ENCODE results near the gene MRPL52.
A peak's percentile ranks its signal among the peaks of the same experiment; 100 is the strongest.

Gene MRPL52

DNA sequence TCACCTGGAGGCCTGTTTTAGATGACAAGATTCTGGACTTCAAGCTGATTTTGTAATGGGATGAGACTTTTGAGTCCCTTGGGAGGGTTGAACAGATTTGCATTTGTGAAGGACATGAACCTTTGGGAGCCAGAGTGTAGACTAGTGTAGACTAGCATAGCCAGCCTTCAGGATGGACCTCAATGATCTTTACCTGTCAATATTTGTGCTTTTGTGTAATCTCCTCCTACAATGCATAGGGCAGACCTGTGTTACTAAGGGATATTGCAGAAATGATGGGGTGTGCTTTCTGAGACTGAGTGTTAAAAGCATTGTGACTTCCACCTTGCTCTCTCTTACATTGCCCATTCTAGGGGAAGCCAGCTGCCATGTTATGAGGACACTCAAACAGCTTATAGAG, 32.0 kb downstream of the MRPL52 start:
- Histone ChIP-seq H3K36me3 (no peaks in the 10 kb centered on the region), H3K9me3 (no peaks in the 10 kb centered on the region), H3K4me1 (ENCODE audit: control insufficient read depth in 1 of 2, insufficient read depth in 1 of 2, low read depth in 1 of 2, low read length in 1 of 2) (no peaks in the 10 kb centered on the region), H3K27ac (no peak overlapping the region), H3K27me3 (no peaks in the 10 kb centered on the region), H3K4me3 (ENCODE audit: low read depth in 1 of 2, low read length in 1 of 2) (no peak overlapping the region)
- no peak for TF ChIP-seq CTCF (IDR thresholded peaks at IDR 0.05)

DNA sequence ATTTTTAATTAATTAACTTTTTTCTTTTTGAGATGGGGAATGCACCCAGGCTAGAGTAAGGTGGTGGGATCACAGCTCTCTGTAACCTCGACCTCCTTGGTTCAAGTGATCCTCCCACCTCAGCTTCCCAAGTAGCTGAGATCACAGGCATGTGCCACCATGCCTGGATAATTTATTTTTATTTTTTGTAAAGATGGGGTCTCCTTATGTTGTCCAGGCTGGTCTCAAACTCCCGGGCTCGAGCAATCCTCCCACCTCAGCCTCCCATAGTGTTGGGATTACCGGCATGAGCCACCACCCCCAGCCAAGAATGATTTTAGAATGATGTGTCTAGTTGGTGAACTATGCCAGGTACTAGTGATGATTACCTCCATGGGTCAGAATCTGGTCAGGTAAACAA, 35.3 kb downstream of the MRPL52 start:
- Histone ChIP-seq H3K27me3 (no peaks in the 10 kb centered on the region), H3K4me3 (ENCODE audit: low read depth in 1 of 2, low read length in 1 of 2) (no peak overlapping the region), H3K36me3 (no peaks in the 10 kb centered on the region), H3K27ac (peak overlapping the region; percentile 17), H3K4me1 (ENCODE audit: control insufficient read depth in 1 of 2, insufficient read depth in 1 of 2, low read depth in 1 of 2, low read length in 1 of 2) (peaks cover 12 to 15% of the 10 kb centered on the region in 2 experiments), H3K9me3 (no peaks in the 10 kb centered on the region)
- no peak for TF ChIP-seq CTCF (IDR thresholded peaks at IDR 0.05)

GRCh38 chr14:22865424-22866405, 36.0 kb downstream of the MRPL52 start:
- peaks cover 19 to 22% of the 10 kb centered on the region in 2 experiments for H3K4me1 ChIP-seq (ENCODE audit: control insufficient read depth in 1 of 2, insufficient read depth in 1 of 2, low read depth in 1 of 2, low read length in 1 of 2)
- no peaks in the 10 kb centered on the region for H3K36me3 ChIP-seq
- TF ChIP-seq CTCF (IDR thresholded peaks at IDR 0.05), result no peak
- no peaks in the 10 kb centered on the region for H3K9me3 ChIP-seq
- no peak overlapping the region for H3K4me3 ChIP-seq (ENCODE audit: low read depth in 1 of 2, low read length in 1 of 2)
- H3K27me3 ChIP-seq, result no peaks in the 10 kb centered on the region
- H3K27ac ChIP-seq, result peak overlapping the region; percentile 17

GRCh38 chr14:22866874-22867273, 37.2 kb downstream of the MRPL52 start:
- H3K36me3 ChIP-seq, result no peaks in the 10 kb centered on the region
- peaks cover 28 to 30% of the 10 kb centered on the region in 2 experiments for H3K4me1 ChIP-seq (ENCODE audit: control insufficient read depth in 1 of 2, insufficient read depth in 1 of 2, low read depth in 1 of 2, low read length in 1 of 2)
- no peak overlapping the region for H3K27ac ChIP-seq
- TF ChIP-seq CTCF (IDR thresholded peaks at IDR 0.05), result no peak
- no peak overlapping the region for H3K4me3 ChIP-seq (ENCODE audit: low read depth in 1 of 2, low read length in 1 of 2)
- no peaks in the 10 kb centered on the region for H3K27me3 ChIP-seq
- H3K9me3 ChIP-seq, result no peaks in the 10 kb centered on the region

DNA sequence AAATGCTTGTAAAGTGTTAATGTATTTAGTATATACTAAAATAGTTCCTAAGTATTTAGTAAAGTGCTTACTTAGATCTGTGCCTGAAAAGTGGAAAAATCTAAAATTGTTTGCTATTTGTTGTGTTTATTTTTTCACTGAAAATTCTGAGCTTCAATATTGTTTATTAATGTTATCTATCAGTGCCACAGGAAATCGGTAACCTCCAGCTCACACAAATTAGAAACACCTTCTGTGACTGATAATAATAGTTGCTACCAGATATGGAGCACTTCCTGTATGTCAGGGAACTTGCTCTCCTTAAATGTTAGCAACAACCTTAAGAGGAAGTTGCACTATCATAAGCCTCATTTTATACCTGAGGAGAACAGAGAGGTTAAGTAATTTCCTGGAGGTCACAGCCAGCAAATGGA, 41.1 kb downstream of the MRPL52 start:
- Histone ChIP-seq H3K27ac (peak overlapping the region; percentile 100), H3K36me3 (peaks cover 34% of the 10 kb centered on the region), H3K27me3 (no peaks in the 10 kb centered on the region), H3K4me1 (ENCODE audit: control insufficient read depth in 1 of 2, insufficient read depth in 1 of 2, low read depth in 1 of 2, low read length in 1 of 2) (peaks cover 61 to 63% of the 10 kb centered on the region in 2 experiments), H3K9me3 (no peaks in the 10 kb centered on the region), H3K4me3 (ENCODE audit: low read depth in 1 of 2, low read length in 1 of 2) (peak overlapping the region; percentile 75 to 84)
- TF ChIP-seq CTCF (IDR thresholded peaks at IDR 0.05), result no peak
